GM21619 (cell line): Measurements from ENCODE around the gene NCLN.
"Not testable (repeated sequence)": the region's sequence is repeated elsewhere in the genome, so short reads cannot be mapped to it uniquely, and the experiment has no call there.

ENCODE experiments used
- ATAC-seq: cut with Tn5 transposase; IDR thresholded peaks from one replicate; pipeline ENCODE4 v1.9.1; 2021; ENCODE audit not compliant: unreplicated experiment

NCLN gene

DNA sequence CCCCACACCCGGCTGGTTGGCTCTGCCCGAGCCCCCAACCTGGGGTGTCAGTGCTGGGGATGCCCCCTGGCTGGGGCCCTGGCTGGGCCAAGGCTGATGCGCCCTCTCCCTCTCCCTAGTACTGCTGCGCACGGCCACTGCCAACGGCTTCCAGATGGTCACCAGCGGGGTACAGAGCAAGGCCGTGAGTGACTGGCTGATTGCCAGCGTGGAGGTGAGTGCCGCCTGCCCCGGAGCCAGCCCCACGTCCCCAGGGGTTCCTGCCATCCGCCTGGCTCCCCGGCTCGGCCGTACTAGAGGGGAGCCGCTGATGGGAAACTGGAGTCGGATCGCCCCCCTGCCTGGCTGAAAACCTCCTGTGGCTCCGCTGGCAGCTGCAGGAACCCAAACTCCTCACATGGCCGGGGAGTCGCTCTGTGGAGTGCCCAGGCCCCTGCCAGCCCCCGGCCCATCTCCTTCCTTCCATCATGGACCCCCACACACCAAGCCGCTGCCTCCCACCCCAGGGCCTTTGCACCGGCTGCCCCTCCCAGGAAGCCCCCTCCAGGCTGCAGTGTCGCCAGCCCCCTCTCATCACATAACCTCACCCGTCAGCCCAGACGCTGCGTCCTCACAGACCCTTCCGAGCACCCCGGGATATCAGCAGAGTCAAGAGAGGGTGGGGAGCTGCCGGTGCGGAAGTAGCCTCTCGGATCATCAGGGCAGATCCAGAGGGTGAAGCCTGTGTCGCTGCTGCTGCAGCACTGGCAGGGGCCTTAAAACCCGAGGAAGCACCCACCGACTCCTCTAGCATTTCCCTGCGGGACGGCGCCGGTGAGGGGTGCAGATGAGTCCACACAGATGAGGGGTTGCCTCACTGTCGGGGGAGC is 10.6 kb downstream of the NCLN start:
- ATAC-seq, result no peak

DNA sequence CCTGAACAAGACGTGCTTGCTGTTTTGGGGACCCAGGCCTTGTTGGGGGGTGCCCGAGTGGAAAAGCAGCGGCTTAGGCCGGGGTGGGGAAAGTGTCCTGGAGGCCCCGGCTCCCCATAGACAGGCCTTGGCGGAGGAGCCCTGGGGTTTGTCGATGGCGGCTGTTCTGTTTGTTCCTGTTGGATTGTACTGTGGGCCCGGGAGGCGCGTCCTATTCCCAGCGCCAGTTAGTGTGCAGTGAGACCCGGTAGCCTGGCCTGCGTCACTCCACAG is 11.1 kb downstream of the NCLN start:
- no peak for ATAC-seq

DNA sequence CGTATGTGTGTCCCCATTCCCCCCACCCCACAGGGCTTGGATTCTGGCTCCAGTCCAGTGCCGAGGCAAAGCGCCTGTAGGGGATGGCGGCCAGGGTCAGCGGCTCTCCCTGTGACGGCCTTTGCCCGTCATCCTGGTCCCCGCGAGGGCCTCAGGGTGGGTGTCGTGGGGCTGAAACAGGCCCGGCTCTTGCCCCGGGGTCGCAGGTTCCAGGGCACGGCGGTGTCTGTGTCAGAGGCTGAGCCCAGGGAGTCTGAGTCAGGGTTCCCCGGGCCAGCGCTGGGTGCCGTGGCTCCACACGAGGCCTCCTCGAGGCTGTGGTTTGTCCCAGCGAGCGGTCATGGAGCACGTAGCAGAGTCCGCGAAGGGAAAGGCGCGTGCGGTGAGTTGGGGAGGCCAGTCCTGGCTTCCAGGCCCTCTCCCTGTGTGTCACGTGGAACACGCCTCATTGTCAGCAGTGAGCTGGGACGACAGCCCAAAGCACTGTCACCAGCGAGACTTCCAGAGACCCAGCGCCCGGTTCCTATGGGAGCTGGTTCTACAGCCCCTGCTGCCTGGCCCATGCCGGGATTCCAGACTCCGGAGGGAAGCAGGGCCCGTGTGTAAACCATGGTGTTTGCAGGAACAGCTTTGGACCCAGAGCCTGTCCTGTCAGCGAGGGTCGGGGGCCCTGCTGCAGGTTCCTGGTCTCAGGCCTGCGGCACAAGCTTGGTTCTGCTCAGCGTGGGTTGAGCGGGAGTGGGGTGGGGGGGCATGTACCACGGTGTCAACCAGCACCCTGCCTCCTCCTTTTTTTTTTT is 13.4 kb downstream of the NCLN start:
- ATAC-seq, result no peak

DNA sequence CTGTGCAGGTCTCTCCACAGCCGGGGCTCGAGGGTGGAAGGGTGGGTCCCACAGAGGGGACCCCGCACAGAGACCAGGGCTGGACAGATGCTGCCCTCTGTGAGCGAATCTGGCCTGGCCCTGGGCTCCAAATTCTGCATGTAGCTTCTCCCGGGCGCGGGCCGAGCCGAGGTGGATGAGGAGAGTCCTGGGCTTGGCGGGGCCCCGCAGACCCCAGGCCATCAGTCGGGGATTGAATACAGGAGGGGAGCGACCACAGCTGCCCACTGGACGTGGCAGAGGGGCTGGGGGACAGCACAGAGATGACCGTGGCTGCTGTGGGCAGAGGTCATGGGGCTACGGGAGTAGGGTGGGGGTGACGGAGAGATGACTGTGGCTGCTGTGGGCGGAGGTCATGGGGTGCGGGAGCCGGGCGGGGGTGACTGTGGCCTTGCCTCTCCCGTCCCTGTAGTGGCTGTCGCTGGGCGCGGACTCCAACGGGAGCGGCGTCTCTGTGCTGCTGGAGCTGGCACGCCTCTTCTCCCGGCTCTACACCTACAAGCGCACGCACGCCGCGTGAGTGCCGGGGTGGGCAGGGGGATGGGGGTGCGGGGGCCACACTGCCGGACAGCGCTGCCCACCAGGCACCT is 15.5 kb downstream of the NCLN start:
- no peak for ATAC-seq

DNA sequence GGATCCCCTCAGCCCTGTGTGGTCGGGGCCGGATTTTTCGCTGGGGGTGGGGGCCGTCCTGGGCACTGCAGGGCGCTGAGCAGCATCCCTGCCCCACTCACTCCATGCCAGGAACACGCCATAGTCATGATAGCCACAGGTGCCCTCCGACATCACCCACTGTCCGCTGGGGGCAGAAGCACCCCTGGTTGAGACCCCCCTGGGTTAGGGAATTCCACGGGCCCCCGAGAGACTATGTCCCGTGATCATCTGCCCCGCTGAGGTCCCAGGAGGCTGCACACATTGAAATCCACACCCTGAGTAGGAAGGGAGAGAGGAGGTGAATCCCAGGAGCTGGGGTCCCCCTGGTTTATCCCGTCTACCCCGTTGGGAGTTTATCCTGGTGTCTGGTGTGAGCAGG is 16.2 kb downstream of the NCLN start:
- no peak for ATAC-seq

DNA sequence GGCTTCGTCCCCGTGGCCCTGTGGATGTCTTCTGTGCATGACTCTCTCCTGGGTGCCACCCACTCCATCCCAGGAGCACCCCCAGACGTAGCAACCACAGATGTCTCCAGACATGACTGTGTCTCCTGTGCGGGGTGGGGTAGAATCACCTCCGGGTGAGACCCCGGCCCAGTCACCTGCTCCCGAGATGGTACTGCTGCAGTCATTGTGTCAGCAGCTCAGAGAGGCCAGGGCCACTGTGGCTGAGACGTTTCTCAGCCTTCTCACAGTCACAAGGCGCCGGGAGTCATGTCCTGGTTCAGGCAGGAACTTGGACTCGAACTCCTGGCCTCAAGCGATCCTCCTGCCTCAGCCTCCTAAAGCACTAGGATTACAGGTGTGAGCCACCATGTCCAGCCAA is 16.6 kb downstream of the NCLN start:
- ATAC-seq, result no peak

DNA sequence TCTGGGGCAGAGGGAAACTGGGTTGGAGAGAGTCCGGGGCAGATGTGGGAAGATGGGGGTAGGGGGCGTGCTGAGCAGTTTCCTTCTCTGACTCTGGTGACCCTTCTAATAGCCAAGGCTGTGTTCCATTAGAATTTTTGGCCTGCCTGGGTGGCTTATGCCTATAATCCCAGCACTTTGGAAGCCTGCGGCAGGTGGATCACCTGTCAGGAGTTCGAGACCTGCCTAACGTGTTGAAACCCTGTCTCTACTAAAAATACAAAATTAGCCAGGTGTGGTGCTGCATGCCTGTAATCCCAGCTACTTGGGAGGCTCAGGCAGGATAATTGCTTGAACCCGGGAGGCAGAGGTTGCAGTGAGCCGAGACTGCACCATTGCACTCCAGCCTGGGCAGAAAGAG is 17.2 kb downstream of the NCLN start:
- ATAC-seq, result not testable (repeated sequence)

DNA sequence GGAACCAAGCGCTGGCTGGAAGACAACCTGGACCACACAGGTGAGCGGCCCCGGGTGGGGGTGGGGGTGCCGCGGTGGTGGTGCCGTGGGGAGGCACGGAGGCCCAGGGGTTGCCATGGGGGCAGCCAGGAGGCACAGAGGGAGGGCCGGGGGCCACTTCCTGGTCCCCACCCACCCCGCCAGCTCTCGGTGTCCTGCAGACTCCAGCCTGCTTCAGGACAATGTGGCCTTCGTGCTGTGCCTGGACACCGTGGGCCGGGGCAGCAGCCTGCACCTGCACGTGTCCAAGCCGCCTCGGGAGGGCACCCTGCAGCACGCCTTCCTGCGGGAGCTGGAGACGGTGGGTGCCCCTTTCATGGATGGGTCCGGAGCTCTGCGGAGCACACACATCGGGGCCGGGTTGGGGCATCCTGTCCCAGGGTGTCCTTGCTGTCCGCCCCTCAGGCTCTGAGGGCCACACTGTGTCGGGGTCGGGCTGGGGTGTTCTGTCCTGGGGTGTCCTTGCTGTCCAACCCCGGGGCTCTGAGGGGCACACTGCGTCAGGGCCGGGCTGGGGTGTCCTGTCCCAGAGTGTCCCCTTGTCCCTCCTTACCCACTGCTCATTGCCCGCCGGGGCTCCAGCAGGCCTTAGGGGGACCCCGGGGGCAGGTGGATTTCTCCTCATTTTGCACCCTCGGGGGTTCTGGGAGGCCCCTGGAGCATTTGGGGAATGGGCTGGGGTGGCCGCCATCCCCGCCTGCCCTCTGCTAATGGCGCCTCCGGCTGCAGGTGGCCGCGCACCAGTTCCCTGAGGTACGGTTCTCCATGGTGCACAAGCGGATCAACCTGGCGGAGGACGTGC is 18.3 kb downstream of the NCLN start:
- no peak for ATAC-seq

DNA sequence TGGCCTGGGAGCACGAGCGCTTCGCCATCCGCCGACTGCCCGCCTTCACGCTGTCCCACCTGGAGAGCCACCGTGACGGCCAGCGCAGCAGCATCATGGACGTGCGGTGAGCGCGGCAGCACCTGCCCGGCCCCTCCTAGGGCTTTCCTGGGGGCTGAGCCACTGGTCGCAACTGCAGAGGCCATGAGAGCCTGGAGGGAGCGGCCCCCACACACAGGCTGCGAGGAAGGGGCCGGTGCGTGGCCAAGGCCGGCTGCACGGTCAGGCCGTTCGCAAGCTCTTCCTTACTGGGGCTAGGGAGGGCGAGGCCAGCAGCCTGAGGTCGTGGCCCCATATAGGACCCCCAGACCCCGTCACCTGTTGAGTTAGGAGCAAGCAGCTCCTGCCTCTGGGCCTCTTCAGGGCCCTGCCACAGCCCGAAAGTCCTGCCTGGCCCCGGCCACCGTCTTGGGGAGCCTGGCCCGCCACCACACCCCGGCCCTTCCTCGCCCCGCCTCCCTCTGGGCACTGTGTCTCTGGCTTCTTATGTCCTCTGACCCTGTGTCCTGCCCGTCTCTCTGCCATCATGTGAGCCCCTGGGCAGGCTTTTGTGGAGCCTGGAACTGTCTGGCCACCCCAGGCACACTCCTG is 19.0 kb downstream of the NCLN start:
- no peak for ATAC-seq

DNA sequence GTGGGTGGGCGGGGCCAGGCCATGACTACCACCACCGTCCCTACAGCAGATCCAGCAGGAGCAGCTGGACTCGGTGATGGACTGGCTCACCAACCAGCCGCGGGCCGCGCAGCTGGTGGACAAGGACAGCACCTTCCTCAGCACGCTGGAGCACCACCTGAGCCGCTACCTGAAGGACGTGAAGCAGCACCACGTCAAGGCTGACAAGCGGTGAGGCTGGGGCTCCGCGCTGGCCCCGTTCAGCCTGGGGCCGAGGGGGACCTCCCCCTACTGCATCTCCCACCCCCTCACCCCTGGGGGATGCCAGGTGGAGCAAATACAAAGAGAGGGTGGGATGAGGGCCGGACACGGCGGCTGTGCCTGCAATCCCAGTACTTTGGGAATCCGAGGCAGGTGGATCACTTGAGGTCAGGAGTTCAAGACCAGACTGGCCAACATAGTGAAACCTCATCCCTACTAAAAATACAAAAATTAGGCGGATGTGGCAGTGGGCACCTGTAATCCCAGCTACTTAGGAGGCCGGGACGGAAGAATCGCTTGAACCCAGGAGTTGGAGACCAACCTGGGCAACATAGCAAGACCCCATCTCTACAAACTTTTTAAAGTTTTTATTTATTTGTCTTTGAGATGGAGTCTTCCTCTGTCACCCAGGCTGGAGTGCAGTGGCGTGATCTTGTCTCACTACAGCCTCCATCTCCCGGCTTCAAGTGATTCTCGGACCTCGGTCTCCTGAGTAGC is 20.7 kb downstream of the NCLN start:
- ATAC-seq, result no peak

DNA sequence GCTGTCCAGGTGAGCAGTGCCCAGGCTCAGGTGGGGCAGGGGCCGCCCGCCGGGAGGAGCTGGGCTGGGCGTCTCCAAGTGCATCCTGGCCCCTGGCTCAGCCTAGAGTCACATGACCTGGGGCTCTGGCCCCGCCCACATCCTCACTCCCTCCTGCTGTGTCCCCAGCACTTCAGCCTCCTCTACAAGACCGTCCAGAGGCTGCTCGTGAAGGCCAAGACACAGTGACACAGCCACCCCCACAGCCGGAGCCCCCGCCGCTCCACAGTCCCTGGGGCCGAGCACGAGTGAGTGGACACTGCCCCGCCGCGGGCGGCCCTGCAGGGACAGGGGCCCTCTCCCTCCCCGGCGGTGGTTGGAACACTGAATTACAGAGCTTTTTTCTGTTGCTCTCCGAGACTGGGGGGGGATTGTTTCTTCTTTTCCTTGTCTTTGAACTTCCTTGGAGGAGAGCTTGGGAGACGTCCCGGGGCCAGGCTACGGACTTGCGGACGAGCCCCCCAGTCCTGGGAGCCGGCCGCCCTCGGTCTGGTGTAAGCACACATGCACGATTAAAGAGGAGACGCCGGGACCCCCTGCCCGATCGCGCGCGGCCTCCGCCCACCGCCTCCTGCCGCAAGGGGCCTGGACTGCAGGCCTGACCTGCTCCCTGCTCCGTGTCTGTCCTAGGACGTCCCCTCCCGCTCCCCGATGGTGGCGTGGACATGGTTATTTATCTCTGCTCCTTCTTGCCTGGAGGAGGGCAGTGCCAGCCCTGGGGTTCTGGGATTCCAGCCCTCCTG is 21.9 kb downstream of the NCLN start:
- no peak for ATAC-seq

DNA sequence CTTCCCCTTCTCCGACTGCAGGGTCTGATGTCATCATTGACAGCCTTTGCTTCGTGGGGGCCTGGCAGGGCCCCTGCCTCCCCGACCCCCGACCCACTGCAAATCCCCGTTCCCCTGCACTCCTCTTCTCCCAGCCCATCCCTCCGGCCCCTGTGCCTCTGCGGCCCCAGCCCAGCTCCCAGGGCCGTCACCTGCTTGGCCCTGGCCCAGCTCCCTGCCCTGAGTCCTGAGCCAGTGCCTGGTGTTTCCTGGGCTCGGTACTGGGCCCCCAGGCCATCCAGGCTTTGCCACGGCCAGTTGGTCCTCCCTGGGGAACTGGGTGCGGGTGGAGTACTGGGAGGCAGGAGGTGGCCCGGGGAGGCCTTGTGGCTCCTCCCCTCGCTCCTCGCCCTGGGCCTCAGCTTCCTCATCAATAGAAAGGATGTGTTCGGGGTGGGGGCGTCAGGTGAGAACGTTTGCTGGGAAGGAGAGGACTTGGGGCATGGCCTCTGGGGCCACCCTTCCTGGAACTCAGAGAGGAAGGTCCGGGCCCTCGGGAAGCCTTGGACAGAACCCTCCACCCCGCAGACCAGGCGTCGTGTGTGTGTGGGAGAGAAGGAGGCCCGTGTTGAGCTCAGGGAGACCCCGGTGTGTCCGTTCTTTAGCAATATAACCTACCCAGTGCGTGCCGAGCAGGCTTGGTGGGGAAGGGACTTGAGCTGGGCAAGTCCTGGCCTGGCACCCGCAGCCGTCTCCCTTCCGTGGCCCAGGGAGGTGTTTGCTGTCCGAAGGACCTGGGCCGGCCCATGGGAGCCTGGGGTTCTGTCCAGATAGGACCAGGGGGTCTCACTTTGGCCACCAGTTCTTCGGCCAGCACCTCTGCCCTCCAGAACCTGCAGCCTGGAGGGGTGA is 22.8 kb downstream of the NCLN start:
- ATAC-seq, result no peak

DNA sequence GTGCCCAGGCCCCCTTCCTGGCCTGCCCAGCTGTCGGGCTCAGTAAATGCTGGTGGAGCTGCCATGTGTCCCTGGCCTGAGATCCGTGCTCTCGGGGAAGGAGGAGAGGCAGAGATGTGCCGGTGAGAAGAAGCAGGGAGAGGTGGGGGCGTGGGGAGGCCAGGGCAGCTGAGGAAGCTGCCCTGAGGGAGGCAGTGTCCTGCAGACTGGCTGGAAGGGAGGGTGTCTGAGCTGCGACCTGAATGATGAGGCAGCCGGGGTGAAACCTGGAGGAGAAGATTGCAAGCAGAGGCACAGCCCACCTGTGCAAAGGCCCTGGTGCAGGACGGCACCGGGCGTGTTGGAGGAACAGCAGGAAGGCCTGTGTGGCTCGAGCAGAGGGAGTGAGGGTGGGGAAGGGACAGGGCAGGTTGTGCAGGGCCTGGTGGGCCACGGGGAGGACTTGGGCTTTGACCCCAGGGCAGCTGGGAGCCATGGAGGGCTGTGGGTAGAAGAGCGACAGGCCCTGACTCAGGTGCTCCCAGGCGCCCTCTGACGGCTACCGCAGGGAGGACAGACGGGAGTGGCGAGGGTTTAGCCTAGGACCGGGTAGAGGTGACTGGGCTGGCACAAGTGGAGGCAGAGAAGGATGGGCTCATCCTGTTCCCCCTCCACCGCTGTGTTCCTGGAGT is 24.8 kb downstream of the NCLN start:
- ATAC-seq, result no peak

DNA sequence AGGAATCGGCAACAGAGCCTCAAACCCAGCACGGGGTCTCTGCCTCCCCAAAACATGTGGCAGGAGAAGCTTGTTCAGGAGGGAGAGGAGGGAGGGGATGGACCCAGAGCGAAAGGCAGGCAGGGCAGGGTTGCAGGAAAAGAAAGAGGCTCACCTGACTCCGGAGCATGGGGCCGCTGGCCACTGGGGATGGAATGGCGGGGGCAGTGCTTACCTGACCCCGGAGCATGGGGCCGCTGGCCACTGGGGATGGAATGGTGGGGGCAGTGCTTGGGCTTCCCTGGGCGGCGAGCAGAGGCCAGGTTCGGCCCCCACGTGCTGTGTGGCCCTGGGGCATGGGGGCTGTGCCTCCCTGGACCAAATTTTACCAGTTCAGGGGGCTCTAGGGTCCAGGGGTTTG is 25.5 kb downstream of the NCLN start:
- no peak for ATAC-seq

DNA sequence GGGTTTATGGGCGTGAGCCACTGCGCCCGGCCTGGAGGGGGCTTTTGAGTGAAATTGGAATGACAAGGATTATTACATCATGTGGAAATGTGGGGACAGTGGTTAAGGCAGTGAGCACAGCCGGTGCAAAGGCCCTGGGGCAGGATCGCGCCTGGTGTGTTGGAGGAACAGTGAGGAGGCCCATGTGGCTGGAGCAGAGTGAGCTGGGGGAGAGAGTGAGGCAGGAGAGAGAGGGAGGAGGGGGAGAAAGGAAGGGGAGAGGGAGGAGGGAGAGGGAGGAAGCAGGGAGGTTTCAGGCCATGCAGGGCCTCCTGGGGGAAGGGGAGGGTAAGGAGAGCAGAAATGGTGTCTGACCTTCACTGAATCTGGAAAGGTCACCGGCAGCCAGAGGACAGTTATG is 27.4 kb downstream of the NCLN start:
- no peak for ATAC-seq

DNA sequence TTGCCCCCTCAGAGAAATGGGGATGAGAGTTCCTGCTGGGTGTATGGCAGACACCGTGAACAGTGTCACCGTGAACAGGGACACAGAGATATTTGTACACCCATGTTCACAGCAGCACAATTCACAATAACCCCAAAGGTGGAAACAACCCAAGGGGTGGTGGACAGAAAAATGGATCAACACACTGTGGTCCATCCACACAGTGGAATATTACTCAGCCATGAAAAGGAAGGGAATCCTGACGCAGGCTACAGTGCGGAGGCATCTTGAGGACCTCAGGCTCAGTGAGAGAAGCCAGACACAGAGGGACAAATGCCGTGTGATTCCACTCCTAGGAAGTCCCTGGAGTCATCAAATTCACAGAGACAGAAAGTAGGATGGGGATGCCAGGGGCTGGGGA is 31.1 kb downstream of the NCLN start:
- no peak for ATAC-seq

DNA sequence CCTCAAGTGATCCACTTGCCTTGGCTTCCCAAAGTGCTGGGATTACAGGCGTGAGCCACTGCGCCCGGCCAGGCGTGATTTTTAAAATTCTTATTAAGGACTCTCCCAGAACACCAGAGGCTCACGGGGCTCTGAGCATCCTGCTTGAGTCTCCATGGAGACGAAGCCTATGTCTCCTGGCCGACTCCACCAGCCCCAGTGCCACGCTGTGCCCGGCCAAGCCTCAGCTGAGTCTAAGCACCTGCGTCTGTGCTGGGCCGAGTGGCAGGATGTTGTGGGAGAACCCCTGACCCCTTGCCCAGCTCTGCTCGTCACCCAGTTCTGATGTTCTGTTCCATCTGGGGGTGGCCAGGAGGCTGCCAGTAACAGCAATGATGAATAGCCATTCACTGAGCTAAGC is 34.8 kb downstream of the NCLN start:
- ATAC-seq, result no peak

DNA sequence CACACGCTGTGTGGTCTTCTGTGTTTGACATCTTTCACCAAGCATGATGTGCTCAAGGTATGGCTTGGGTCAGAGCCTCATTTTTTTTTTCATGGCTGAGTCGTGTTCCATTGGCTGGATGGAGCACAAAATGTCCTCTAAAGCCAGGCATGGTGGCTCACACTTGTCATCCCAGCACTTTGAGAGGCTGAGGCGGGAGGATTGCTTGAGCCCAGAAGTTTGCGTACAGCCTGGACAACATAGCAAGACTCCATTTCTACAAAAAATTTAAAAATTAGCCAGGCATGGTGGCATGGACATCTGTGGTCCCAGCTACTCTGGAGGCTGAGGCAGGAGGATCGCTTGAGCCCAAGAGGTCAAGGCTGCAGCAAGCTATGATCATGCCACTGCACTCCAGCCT is 35.8 kb downstream of the NCLN start:
- not testable (repeated sequence) for ATAC-seq
